Mesothelial cell of epicardium (in vitro differentiated cells): ENCODE measurements around the gene COL21A1. TPM values are rescaled to one million over a fixed set of nuclear protein-coding genes. Genes with fewer than 3 reads are reported as not detected.
"Not testable (repeated sequence)": the region's sequence is repeated elsewhere in the genome, so short reads cannot be mapped to it uniquely, and the experiment has no call there.

Source experiments
- DNase-seq, 2 experiments: peaks; one replicate each; pipeline ENCODE4 v3.0.0; 2021; ENCODE audit warnings: low spot score in 2 of 2; ENCODE audit not compliant: unreplicated experiment in 2 of 2
- H3K27ac Mint-ChIP-seq: 2 replicates; pipeline ENCODE4 v1.8.0; 2021; ENCODE audit warnings: mixed read lengths
- H3K27me3 Mint-ChIP-seq: 2 replicates; pipeline ENCODE4 v1.8.0; 2021; ENCODE audit warnings: low read depth, mixed read lengths
- H3K36me3 Mint-ChIP-seq: 2 replicates; pipeline ENCODE4 v1.8.0; 2021; ENCODE audit warnings: mixed read lengths
- H3K4me1 Mint-ChIP-seq: 2 replicates; pipeline ENCODE4 v1.8.0; 2021; ENCODE audit warnings: mixed read lengths
- H3K4me3 Mint-ChIP-seq: 2 replicates; pipeline ENCODE4 v1.8.0; 2021; ENCODE audit warnings: mild to moderate bottlenecking, moderate library complexity, mixed read lengths
- H3K9me3 Mint-ChIP-seq: 2 replicates; pipeline ENCODE4 v1.8.0; 2021; ENCODE audit warnings: mixed read lengths
- CTCF ChIP-seq: fragments of 200-600 bp; sonication (generic); IDR thresholded peaks from one replicate; pipeline ENCODE4 v1.5.0; 2021; ENCODE audit warnings: antibody characterized with exemption; ENCODE audit not compliant: unreplicated experiment
- total RNA-seq: library from RNA; stranded (reverse); gene quantifications from 3 replicates; pipeline ENCODE4 v1.2.1, GENCODE V29; 2021

The COL21A1 gene
- total RNA-seq, 1 donor from 2014 or later, result 17.5 TPM

- DNase-seq, result no peak
Observed at GRCh38 chr6:56270812-56271441, 23.5 kb upstream of the COL21A1 start.

GRCh38 chr6:56268266-56268665 is 20.9 kb upstream of the COL21A1 start:
- Mint-ChIP-seq H3K9me3 (peaks cover 45% of the 10 kb centered on the region), H3K27ac (no peak overlapping the region), H3K4me1 (peaks cover 4% of the 10 kb centered on the region), H3K4me3 (no peak overlapping the region), H3K27me3 (peaks cover 5% of the 10 kb centered on the region), H3K36me3 (peaks cover 20% of the 10 kb centered on the region)
- TF ChIP-seq CTCF, result no peak
- DNase-seq, result no peak

More at GRCh38 chr6:56270812-56271441, 23.5 kb upstream of the COL21A1 start:
- H3K4me3 Mint-ChIP-seq, result no peak overlapping the region
- TF ChIP-seq CTCF, result no peak
- H3K27me3 Mint-ChIP-seq, result no peaks in the 10 kb centered on the region
- no peak overlapping the region for H3K27ac Mint-ChIP-seq
- H3K4me1 Mint-ChIP-seq, result peaks cover 4% of the 10 kb centered on the region
- peaks cover 69% of the 10 kb centered on the region for H3K9me3 Mint-ChIP-seq
- peaks cover 24% of the 10 kb centered on the region for H3K36me3 Mint-ChIP-seq

- Mint-ChIP-seq H3K36me3 (peaks cover 16% of the 10 kb centered on the region), H3K4me3 (no peak overlapping the region), H3K27me3 (peaks cover 7% of the 10 kb centered on the region), H3K27ac (no peak overlapping the region), H3K4me1 (peaks cover 4% of the 10 kb centered on the region), H3K9me3 (peaks cover 28% of the 10 kb centered on the region)
- no peak for DNase-seq
- TF ChIP-seq CTCF, result no peak
Observed at GRCh38 chr6:56266011-56266410, 18.6 kb upstream of the COL21A1 start.

DNA sequence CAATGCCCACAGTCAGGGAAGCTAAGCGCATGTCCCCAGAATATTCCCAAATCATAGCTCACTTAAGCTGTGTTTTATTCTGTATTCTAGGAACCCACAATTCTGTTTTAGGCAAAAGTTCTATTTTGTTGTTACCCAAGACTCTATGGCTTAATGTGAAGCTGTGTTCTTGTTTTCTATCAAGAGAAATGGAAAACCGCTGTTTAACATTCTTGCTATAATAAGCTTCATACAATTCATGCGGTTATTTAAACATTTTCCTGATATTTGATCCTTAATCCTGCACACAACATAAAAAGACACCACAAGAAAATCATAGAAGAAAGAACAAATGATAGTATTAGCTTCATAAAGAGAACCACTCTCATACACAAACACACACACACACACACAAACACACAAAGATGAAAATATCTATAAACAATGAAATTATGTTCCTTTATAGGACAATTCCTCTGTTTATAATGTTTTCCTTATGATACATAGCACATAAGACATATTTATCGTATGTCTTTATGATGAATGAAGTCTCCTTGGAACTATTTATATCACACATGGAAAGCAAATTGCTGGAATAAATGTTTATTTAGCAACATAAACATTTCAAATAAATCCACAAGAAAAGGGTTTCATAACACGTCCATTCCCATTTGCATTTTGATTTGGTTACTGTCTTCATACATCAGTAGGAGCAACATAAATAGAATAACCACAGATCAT is 16.4 kb upstream of the COL21A1 start:
- Mint-ChIP-seq H3K4me1 (peaks cover 21% of the 10 kb centered on the region), H3K36me3 (peaks cover 3% of the 10 kb centered on the region), H3K27me3 (peaks cover 7% of the 10 kb centered on the region), H3K9me3 (peaks cover 9% of the 10 kb centered on the region), H3K4me3 (no peak overlapping the region), H3K27ac (no peak overlapping the region)
- no peak for TF ChIP-seq CTCF
- no peak for DNase-seq

DNA sequence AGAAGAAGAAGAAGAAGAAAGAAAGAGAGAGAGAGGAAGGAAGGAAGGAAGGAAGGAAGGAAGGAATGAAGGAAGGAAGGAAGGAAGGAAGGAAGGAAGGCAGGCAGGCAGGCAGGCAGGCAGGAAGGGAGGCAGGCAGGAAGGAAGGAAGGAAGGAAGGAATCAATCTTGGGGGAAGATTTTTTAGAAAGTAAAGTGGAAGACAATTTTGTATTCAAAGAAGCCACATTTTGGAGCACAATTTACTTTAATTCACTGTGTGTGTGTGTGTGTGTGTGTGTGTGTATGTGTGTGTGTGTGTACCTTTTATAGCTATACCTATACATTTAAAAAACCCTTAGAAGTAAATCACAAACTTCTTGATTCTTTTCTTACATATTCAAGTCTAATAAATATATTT is 13.2 kb upstream of the COL21A1 start:
- H3K9me3 Mint-ChIP-seq, H3K36me3 Mint-ChIP-seq, H3K27me3 Mint-ChIP-seq, DNase-seq, H3K4me3 Mint-ChIP-seq, H3K27ac Mint-ChIP-seq: not testable (repeated sequence)
- H3K4me1 Mint-ChIP-seq, result peaks cover 36% of the 10 kb centered on the region
